Left hindlimb (tissue), 1 donor: ENCODE results near the gene PROCA1.

Source experiments
- DNase-seq: peaks from one replicate; pipeline ENCODE4 v3.0.0-alpha.2; 2018

The PROCA1 gene

GRCh38 chr17:28707339-28707720, 4.4 kb downstream of the PROCA1 start:
- DNase-seq = no peak

DNA sequence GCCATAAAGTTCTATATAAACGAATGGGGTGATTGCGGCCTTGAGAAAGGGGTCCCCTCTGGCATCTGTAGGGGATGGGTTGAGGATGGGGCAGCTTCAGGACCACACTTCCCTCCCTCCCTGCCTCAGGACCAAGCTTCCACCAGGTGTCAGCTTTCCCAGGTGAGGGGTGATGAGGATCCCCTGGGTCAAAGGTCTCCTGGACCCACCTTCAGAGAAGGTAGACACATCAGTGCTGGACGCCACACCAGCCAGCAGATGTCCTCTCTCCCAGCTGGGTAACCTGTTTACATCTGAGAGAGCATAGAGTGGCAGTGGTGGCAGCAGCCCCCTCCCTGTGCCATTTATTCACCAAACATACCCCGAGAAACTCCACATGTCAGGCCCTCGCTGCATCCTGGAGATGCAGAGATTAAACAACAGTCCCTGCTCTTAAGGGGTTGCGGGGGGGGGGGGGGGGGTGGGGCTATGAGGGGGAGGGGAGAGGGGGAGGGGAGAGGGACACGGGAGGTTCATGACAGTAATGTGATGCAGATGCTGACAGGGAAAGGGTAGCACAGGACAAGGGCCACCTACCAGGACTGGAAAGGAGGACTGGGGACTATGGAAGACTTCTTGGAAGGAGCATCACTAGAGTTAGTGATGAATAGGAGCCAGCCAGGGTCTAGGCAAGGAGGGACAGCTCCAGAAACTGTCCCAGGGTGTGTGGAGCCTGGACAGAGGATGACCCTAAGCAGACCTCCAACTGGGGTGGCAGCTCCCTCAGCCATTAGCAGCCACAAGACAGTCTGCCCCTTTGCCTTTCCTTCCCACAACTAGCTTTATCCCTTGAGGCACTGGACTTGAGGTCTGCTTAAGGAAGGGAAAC, 5.0 kb downstream of the PROCA1 start:
- no peak for DNase-seq

GRCh38 chr17:28705728-28706334, 5.9 kb downstream of the PROCA1 start:
- DNase-seq = no peak

DNA sequence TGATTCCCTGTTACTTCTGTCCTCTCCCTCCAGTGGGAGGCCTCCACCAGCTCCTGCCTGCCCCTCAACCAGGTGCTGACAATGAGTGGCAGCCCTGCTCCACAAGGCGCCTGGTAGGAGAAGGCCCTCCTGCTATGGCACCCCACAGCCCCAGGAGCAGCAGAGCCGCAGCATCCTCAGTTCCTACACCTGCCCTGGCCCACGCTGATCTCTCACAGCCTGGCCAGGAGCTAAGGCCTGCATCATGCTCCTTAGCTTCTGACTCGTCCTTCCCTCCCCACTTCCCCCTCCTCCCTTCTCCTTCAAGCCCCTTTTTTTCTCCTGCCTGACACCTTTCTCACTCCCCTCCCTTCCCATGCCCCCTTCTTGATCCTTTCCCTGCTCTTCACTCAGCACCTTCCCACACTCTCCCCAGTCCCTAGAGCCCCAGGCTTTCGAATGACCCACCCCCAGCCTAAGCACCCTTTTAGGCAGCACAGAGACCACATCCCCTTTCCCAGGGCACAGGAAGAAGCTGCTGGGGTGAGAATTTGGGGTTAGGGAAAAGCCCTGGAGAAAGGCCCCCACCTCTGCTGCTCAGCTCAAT, 6.5 kb downstream of the PROCA1 start:
- DNase-seq = no peak

GRCh38 chr17:28704219-28704858, 7.3 kb downstream of the PROCA1 start:
- DNase-seq = no peak

DNA sequence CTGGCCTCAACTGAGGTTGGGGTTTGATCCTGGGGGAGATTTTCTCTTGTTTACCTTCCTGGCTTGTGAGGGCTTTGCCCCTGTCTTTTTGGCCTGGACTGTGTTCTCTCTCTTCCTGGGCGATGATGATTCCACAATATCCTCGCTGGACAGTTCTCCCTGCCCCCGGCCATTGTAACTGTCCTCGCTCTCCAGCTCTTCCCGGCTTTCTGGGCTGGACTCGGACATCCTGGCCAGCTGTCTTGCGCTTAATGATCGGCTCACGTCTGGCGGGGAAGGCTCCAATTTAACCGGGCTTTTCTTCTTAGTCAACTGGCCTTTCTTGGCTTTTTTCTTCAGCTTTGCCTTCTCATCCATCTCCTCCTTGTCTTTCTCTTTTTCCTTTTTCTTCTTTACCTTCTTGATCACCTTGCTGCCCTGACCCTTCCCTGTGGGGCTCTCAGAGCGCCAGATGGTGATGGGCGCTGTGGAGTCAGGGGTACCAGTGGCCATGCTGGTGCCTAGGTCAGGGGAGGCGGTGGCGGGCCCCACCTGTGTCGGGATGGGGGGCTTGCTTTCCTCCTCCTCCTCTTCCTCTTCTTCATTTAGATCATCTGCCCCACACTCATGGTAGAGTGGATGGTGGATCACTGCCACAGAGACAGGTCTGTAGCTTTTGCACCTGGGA, 8.0 kb downstream of the PROCA1 start:
- no peak for DNase-seq

DNA sequence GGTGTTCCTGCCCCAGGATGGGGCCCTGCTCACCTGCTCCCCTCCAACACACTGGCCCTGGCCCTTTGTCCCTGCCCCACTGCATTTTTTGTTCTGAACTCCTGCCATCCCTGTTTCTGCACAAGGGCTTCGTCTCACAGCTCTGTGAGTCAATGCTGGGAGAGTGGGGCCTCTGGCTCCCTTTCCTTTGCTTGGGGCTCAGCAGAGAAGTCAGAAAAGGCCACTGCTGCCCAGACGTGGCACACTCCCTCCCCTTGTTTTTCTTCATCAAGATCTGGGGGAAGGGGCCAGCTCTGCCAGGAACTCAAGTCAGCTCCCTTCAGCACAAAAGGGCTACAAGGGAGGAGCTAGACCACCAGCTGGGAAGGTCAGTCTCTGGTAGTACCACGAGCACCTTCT, 8.9 kb downstream of the PROCA1 start:
- no peak for DNase-seq

DNA sequence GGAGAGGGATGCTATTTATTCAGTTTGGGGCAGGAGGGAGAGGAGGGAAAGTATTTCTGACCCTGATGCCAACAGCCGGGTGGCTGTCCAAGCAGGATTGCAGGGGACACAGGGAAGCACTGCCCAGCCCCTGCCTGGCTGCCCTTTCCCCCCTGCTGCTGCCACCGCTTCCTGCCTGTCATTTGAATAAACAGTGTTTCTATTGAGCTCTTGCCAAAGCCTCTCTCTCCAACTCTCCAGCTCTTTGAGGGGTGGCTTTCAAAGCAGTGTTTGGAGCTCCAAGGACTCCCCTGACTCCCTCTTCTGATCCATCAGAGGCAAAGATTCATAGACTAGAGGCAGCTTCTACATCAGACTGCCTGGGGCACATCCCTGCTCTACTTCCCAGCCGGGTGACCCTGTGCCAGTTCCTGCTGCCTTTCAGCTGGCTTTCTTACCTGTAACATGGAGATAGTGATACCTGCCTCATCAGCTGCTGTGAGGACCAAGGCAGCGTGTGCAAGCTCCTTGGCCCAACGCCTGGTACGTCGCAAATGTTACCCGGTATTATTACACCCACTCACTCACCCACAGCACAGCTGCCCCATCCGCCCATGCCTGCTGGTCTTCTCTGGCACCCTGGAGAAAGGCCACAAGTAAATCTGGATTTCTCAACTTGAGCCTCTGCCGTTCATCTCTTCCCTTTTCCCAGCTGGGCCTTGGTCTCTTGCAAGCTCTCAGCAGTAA, 9.5 kb downstream of the PROCA1 start:
- no peak for DNase-seq

GRCh38 chr17:28700830-28701492, 10.7 kb downstream of the PROCA1 start:
- no peak for DNase-seq

GRCh38 chr17:28700278-28700677, 11.4 kb downstream of the PROCA1 start:
- no peak for DNase-seq

GRCh38 chr17:28698253-28698941, 13.3 kb downstream of the PROCA1 start:
- DNase-seq = no peak

DNA sequence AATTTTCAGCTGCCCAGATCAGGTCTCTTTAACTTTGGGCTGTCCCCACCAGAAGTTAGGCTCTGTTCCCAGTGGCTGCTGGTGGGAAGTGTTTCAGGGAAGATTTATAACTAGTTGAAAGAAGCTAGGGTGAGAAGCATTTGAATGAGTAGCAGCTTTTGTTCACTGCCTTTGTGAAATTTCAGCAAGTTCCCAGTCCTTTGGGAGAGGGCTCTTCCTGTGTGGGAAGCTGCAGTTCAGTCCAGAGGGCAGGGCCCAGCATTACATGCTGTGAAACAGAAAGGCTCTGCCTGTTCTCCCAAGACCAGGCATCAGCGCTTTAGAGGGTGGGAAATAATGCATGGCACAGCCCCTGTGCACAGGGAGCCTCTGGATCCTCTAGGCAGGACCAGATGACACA, 17.8 kb downstream of the PROCA1 start:
- no peak for DNase-seq

DNA sequence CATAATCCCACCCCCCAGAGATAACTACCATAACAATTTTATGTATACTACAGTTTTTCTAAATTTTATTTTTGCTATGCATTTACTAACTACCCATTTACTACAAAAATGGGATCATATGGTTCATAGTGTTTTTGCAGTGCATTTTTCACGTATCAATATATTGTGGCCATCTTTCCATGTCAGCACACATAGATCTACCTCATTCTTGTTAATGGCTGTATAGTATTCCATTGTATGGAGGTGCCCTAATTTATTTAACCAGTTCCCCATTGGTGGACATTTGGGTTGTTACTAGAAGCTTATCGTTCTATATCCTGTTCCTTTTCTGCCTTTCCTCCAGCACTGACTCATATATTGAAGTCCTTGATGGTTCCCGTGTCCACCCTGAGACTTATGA, 22.7 kb downstream of the PROCA1 start:
- no peak for DNase-seq

- DNase-seq = no peak
Measured at GRCh38 chr17:28688481-28688880, 23.2 kb downstream of the PROCA1 start.

GRCh38 chr17:28686296-28686695, 25.4 kb downstream of the PROCA1 start:
- DNase-seq = no peak

DNA sequence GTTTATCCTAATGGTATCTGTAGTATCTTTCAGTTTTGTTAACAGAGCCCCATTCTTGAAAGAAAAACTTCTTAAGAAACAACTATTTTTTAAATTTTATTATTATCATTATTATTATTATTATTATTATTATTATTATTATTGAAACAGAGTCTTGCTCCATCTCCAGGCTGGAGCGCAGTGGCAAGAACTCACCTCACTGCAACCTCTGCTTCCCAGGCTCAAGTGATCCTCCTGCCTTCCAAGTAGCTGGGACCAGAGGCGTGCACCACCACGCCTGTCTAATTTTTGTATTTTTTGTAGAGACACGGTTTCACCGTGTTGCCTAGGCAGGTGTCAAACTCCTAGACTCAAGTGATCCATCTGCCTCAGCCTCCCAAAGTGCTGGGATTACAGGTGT, 26.3 kb downstream of the PROCA1 start:
- DNase-seq = no peak

- no peak for DNase-seq
Measured at GRCh38 chr17:28684963-28685362, 26.7 kb downstream of the PROCA1 start.

DNA sequence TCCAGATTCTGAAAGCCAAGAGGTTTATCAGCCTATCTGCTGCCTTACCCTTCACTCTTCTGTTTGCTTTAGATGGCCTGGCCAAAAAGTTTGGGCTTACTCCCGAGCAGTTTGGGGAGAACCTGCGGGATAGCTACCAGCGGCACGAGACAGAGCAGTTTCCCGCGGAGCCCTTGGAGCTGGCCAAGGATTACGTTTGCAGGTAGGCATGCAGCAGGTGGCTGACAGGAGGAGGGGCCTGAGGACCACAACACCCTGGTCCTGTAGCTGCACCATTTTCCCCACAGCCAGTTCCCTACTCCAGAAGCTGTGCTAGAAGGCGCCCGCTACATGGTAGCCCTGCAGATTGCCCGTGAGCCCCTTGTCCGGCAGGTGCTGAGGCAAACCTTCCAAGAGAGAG, 29.0 kb downstream of the PROCA1 start:
- no peak for DNase-seq

DNA sequence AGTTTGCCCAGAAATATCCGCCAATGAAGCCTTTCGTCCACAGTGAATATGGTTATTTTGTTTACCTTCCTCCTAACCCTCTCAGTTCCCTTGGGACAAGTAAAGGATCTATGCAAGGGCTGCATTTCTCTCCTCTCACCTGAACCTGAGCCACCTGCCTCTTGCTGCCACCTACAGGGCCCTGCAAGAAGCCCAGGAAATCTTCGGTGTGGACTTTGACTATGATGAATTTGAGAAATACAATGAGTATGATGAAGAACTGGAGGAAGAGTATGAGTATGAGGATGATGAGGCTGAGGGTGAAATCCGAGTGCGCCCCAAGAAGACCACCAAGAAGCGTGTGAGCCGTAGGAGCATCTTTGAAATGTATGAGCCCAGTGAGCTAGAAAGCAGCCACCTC, 35.7 kb downstream of the PROCA1 start:
- no peak for DNase-seq

DNA sequence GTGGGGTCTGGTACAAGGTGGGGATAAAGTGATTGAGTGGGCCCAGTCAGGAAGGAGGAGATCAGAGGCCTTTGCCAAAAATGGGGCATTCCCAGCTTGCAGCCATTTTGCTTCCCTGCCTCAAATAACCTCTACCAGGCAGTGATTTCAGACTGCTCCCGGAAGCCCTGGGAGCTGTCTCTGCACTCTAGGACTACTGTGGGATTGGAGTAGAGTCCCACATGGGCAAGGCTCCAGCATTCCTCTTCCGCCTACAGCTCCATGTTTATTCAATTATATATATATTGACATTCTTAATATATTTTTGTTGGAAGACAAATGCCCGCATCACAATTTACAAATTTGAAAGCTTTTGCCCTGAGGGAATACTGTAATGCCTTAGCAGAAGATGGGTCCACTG, 36.2 kb downstream of the PROCA1 start:
- DNase-seq = no peak

- no peak for DNase-seq
Measured at GRCh38 chr17:28669918-28670317, 41.8 kb downstream of the PROCA1 start.
